HEK293 (cell line): ENCODE data around the gene N4BP3.

Experiments
- CTCF ChIA-PET: fragments of 350-600 bp; formaldehyde crosslinking; extraction: SDS; loops from one replicate; lab custom pipeline; 2021; ENCODE audit warnings: antibody characterized with exemption; lab: Yijun Ruan, JAX
- POLR2A ChIA-PET: fragments of 300-600 bp; formaldehyde crosslinking; extraction: SDS; loops from one replicate; lab custom pipeline; 2020; ENCODE audit warnings: antibody characterized with exemption, inconsistent platforms; lab: Yijun Ruan, JAX
- H3K27ac ChIP-seq: fragments of 200-500 bp; sonication (Bioruptor generic); 2 replicates; pipeline ENCODE4 v1.5.1; 2014; ENCODE audit warnings: low read depth, low read length, control low read depth, inconsistent platforms; ENCODE audit errors: extremely low read depth
- H3K36me3 ChIP-seq, 2 experiments: fragments of 200-500 bp in 1 of 2; sonication (Bioruptor generic) in 1 of 2; 1 replicate in 1 of 2; 2 replicates in 1 of 2; pipeline ENCODE4 v1.5.1; 2014 to 2017; ENCODE audit warnings: inconsistent platforms in 2 of 2, low read length in 2 of 2; ENCODE audit not compliant: control insufficient read depth in 2 of 2, insufficient read depth in 1 of 2
- H3K4me1 ChIP-seq: fragments of 200-500 bp; sonication (Bioruptor generic); 2 replicates; pipeline ENCODE4 v1.5.1; 2014; ENCODE audit warnings: mild to moderate bottlenecking, low read length, inconsistent platforms; ENCODE audit not compliant: control insufficient read depth, insufficient read depth
- H3K4me3 ChIP-seq: 2 replicates; pipeline ENCODE4 v1.5.1; 2011; ENCODE audit warnings: low read depth, mild to moderate bottlenecking, control low read depth, low read length, moderate library complexity
- H3K9me3 ChIP-seq: fragments of 200-500 bp; sonication (Bioruptor generic); 2 replicates; pipeline ENCODE4 v1.5.1; 2014; ENCODE audit warnings: low read depth, low read length, inconsistent platforms; ENCODE audit not compliant: control insufficient read depth, insufficient read depth
- ATF2 ChIP-seq: fragments of 450-650 bp; formaldehyde crosslinking; IDR thresholded peaks from 2 replicates; pipeline ENCODE4 v1.5.1; 2016; ENCODE audit warnings: missing biosample characterization, missing genetic modification characterization, low read depth
- HOXC10 ChIP-seq: sonication (generic); formaldehyde crosslinking; IDR thresholded peaks from 2 replicates; pipeline ENCODE4 v1.8.1; 2023; ENCODE audit warnings: mild to moderate bottlenecking, missing genetic modification reagents
- KLF1 ChIP-seq: fragments of 450-650 bp; formaldehyde crosslinking; IDR thresholded peaks from 2 replicates; pipeline ENCODE4 v1.5.1; 2016; ENCODE audit warnings: missing biosample characterization, missing genetic modification characterization
- KLF9 ChIP-seq: fragments of 450-650 bp; formaldehyde crosslinking; IDR thresholded peaks from 2 replicates; pipeline ENCODE4 v1.5.1; 2016; ENCODE audit warnings: missing biosample characterization, missing genetic modification characterization, low read depth
- OVOL3 ChIP-seq: fragments of 450-650 bp; formaldehyde crosslinking; IDR thresholded peaks from 2 replicates; pipeline ENCODE4 v1.5.1; 2016; ENCODE audit warnings: missing biosample characterization, missing genetic modification characterization
- SALL2 ChIP-seq: fragments of 450-650 bp; formaldehyde crosslinking; IDR thresholded peaks from 2 replicates; pipeline ENCODE4 v1.5.0; 2017; ENCODE audit warnings: missing biosample characterization, mild to moderate bottlenecking, missing genetic modification characterization, borderline replicate concordance
- TRIM28 ChIP-seq: IDR thresholded peaks from 2 replicates; pipeline ENCODE4 v1.6.1; 2011; ENCODE audit warnings: low read length, control low read depth, borderline replicate concordance
- YY2 ChIP-seq: fragments of 450-650 bp; formaldehyde crosslinking; IDR thresholded peaks from 2 replicates; pipeline ENCODE4 v1.5.1; 2016; ENCODE audit warnings: missing biosample characterization, missing genetic modification characterization
- ZBTB10 ChIP-seq: fragments of 450-650 bp; formaldehyde crosslinking; IDR thresholded peaks from 2 replicates; pipeline ENCODE4 v1.5.1; 2016; ENCODE audit warnings: missing biosample characterization, missing genetic modification characterization
- ZNF112 ChIP-seq: fragments of 450-650 bp; formaldehyde crosslinking; IDR thresholded peaks from 2 replicates; pipeline ENCODE4 v1.5.0; 2017; ENCODE audit warnings: missing biosample characterization, missing genetic modification characterization
- ZNF140 ChIP-seq: fragments of 450-650 bp; formaldehyde crosslinking; IDR thresholded peaks from 2 replicates; pipeline ENCODE4 v1.5.1; 2016; ENCODE audit warnings: missing biosample characterization, missing genetic modification characterization
- ZNF2 ChIP-seq: fragments of 450-650 bp; formaldehyde crosslinking; IDR thresholded peaks from 2 replicates; pipeline ENCODE4 v1.5.1; 2016; ENCODE audit warnings: missing biosample characterization, missing genetic modification characterization
- ZNF510 ChIP-seq: fragments of 450-650 bp; formaldehyde crosslinking; IDR thresholded peaks from 2 replicates; pipeline ENCODE4 v1.5.1; 2018; ENCODE audit warnings: mild to moderate bottlenecking, missing genetic modification characterization, missing biosample characterization; ENCODE audit not compliant: insufficient replicate concordance
- ZNF561 ChIP-seq: fragments of 450-650 bp; IDR thresholded peaks from 2 replicates; pipeline ENCODE4 v1.5.1; 2018; ENCODE audit warnings: missing biosample characterization, missing genetic modification characterization, borderline replicate concordance
- TF ChIP-seq, protein P1 (sequence below): fragments of 450-650 bp; formaldehyde crosslinking; IDR thresholded peaks from 2 replicates; pipeline ENCODE4 v1.5.1; 2016; ENCODE audit warnings: missing biosample characterization, missing genetic modification characterization
- TF ChIP-seq, protein P2 (sequence below): fragments of 450-650 bp; IDR thresholded peaks from 2 replicates; pipeline ENCODE4 v1.5.1; 2018; ENCODE audit warnings: missing biosample characterization, mild to moderate bottlenecking, missing genetic modification characterization
- TF ChIP-seq, protein P3 (sequence below): fragments of 450-650 bp; formaldehyde crosslinking; IDR thresholded peaks from 2 replicates; pipeline ENCODE4 v1.5.1; 2017; ENCODE audit warnings: missing biosample characterization, missing genetic modification characterization

Gene N4BP3

DNA sequence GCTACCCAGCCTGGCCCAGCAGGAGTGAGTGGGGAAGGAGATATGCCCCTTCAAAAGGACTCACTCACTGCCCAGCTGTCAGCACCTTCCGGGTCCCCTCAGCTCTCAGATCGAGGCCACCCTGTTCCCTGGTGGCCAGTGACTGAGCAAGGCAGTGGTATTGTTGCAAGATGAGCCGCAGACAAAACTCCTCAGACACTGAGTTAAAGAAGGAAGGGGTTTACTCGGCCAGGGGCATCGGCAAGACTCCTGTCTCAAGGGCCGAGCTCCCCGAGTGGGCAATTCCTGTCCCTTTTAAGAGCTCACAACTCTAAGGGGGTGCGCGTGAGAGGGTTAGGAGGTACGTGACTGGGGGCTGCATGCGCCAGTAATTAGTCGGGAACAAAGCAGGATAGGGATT is 9.7 kb upstream of the N4BP3 start:
- Histone ChIP-seq H3K36me3 (no peaks in the 10 kb centered on the region), H3K27ac (no peak overlapping the region), H3K9me3 (no peaks in the 10 kb centered on the region), H3K4me3 (no peak overlapping the region), H3K4me1 (no peaks in the 10 kb centered on the region)
- CTCF ChIA-PET: no interaction called here
- TF ChIP-seq KLF9: no peak
- TF ChIP-seq, protein P1, sequence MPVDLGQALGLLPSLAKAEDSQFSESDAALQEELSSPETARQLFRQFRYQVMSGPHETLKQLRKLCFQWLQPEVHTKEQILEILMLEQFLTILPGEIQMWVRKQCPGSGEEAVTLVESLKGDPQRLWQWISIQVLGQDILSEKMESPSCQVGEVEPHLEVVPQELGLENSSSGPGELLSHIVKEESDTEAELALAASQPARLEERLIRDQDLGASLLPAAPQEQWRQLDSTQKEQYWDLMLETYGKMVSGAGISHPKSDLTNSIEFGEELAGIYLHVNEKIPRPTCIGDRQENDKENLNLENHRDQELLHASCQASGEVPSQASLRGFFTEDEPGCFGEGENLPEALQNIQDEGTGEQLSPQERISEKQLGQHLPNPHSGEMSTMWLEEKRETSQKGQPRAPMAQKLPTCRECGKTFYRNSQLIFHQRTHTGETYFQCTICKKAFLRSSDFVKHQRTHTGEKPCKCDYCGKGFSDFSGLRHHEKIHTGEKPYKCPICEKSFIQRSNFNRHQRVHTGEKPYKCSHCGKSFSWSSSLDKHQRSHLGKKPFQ: no peak
- no peak for TF ChIP-seq TRIM28
- TF ChIP-seq SALL2 (tag by site-specific recombination): no peak
- TF ChIP-seq ZNF140 (tag by site-specific recombination): no peak
- no peak for TF ChIP-seq ATF2 (tag by site-specific recombination)
- TF ChIP-seq, protein P2, sequence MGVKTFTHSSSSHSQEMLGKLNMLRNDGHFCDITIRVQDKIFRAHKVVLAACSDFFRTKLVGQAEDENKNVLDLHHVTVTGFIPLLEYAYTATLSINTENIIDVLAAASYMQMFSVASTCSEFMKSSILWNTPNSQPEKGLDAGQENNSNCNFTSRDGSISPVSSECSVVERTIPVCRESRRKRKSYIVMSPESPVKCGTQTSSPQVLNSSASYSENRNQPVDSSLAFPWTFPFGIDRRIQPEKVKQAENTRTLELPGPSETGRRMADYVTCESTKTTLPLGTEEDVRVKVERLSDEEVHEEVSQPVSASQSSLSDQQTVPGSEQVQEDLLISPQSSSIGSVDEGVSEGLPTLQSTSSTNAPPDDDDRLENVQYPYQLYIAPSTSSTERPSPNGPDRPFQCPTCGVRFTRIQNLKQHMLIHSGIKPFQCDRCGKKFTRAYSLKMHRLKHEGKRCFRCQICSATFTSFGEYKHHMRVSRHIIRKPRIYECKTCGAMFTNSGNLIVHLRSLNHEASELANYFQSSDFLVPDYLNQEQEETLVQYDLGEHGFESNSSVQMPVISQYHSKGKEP: no peak
- no peak for TF ChIP-seq ZBTB10 (tag by site-specific recombination)
- no peak for TF ChIP-seq ZNF112 (tag by site-specific recombination)
- no peak for TF ChIP-seq ZNF561 (tag by site-specific recombination)
- no peak for TF ChIP-seq ZNF510 (tag by site-specific recombination)
- no peak for TF ChIP-seq HOXC10
- no peak for TF ChIP-seq YY2 (tag by site-specific recombination)
- no peak for TF ChIP-seq OVOL3 (tag by site-specific recombination)
- POLR2A ChIA-PET: no interaction called here

DNA sequence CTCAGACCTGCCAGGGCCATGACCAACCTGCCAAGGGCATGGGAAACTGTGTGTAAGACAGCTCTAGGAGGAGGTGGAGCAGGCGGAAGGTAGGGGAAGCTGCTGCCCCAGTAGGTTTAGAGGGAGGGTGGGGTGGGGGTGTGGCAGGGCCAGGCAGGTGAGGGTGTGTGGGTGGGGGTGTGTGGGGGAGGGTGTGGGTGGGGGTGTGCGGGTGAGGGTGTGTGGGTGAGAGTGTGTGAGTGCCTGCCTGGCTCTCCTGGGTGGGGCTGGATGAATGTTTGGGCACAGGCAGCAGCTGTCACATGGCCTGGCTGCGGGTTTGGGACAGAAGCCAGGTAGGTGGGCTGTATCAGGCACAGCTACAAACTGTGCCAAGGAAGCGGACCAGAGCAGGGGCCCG is 8.8 kb upstream of the N4BP3 start:
- Histone ChIP-seq H3K4me1 (no peaks in the 10 kb centered on the region), H3K9me3 (no peaks in the 10 kb centered on the region), H3K4me3 (no peak overlapping the region)
- POLR2A ChIA-PET: interaction anchor here (0.6 to 1.0 kb wide), 2 partner anchors 49 to 146 kb away, joined by 3 to 4 read pairs; partner anchors contain the start of gene NHP2
- CTCF ChIA-PET: interaction anchor here (2.4 kb wide), 1 partner anchor 29 kb away, joined by 12 read pairs; no protein-coding TSS in a partner anchor
- TF ChIP-seq, protein P3, sequence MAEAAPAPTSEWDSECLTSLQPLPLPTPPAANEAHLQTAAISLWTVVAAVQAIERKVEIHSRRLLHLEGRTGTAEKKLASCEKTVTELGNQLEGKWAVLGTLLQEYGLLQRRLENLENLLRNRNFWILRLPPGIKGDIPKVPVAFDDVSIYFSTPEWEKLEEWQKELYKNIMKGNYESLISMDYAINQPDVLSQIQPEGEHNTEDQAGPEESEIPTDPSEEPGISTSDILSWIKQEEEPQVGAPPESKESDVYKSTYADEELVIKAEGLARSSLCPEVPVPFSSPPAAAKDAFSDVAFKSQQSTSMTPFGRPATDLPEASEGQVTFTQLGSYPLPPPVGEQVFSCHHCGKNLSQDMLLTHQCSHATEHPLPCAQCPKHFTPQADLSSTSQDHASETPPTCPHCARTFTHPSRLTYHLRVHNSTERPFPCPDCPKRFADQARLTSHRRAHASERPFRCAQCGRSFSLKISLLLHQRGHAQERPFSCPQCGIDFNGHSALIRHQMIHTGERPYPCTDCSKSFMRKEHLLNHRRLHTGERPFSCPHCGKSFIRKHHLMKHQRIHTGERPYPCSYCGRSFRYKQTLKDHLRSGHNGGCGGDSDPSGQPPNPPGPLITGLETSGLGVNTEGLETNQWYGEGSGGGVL: 0 out of 2 replicates have a peak, but pooled peaks have one; percentile 20
- TF ChIP-seq KLF1 (peak; percentile 38; the same call in 1 of the 2 replicates), ZNF2 (tag by site-specific recombination) (no peak)
- TF ChIP-seq, all 188 proteins: peak for 2
- Histone ChIP-seq H3K27ac (no peak overlapping the region), H3K36me3 (no peaks in the 10 kb centered on the region)
